DMS53 treated with DMSO at 0.1 percent for 48 hours (cell line): ENCODE data around the gene ESPN.

Source experiments
- DNase-seq: peaks from one replicate; lab custom pipeline; 2025; ENCODE audit not compliant: unreplicated experiment; lab: John Stamatoyannopoulos, UW

The ESPN gene

GRCh38 chr1:6508816-6509189 lies 84.2 kb downstream of the ESPN start:
- no peak for DNase-seq

- no peak for DNase-seq
Observed at GRCh38 chr1:6509220-6509918, 84.8 kb downstream of the ESPN start.

GRCh38 chr1:6509919-6510291 lies 85.3 kb downstream of the ESPN start:
- DNase-seq = no peak

GRCh38 chr1:6510493-6510892 lies 85.9 kb downstream of the ESPN start:
- DNase-seq = no peak
